HG03469 (cell line): ENCODE data around the gene TMEM259.
"Not testable (repeated sequence)": the region's sequence is repeated elsewhere in the genome, so short reads cannot be mapped to it uniquely, and the experiment has no call there.

Source experiments
- ATAC-seq: cut with Tn5 transposase; IDR thresholded peaks from one replicate; pipeline ENCODE4 v1.9.1; 2021; ENCODE audit warnings: mild to moderate bottlenecking, moderate library complexity, moderate number of reproducible peaks; ENCODE audit not compliant: unreplicated experiment

Gene TMEM259

DNA sequence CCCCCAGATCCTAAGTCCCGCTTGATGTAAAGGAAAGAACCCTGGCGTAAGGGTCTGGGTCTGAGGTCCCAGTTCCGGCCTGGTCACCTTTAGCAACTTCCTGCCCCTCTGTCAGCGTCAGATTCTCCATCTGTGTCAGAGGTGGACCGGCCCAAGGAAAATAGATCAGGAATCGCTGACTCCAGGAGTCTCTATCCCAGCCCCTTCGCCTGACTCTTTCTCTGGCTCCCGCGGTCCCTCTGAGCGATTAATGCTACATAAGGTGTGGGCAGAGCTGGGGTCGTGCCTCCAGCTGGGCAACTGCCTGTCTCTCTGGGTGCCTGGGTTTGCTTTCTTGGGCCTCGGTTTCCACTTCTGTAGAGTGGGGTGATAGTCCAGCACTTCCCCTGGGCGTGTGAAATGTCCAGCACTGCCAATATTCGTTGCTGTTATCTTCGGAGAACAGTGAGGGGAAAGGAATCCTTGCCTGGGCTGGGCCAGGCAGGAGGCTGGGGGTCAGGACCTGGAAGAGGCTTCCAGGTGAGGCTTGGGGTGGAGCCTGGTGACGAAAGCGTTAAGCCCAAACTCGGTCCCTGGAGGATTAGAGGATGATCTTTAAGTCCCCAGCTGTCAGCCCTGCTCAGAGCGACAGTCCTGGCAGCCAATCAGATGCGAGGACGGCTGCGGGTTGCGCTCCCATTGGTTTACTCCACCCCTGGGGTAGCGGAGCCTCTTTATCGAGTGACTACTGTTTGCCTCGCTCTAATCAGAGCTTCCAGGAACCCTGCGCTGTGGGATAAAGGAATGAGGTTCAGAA, 19.8 kb upstream of the TMEM259 start:
- no peak for ATAC-seq

- ATAC-seq = peak; percentile 52
Observed at GRCh38 chr19:1039646-1040475, 18.9 kb upstream of the TMEM259 start, which contains the start of gene ABCA7. ABCA7 (plus strand) TSS chr19:1040107; CDS start chr19:1041362, 1,255 bp downstream.

- ATAC-seq = no peak
Observed at GRCh38 chr19:1038978-1039645, 18.2 kb upstream of the TMEM259 start.

GRCh38 chr19:1037621-1038064, 16.7 kb upstream of the TMEM259 start:
- ATAC-seq = no peak

- ATAC-seq = no peak
Observed at GRCh38 chr19:1035998-1036621, 15.2 kb upstream of the TMEM259 start.

DNA sequence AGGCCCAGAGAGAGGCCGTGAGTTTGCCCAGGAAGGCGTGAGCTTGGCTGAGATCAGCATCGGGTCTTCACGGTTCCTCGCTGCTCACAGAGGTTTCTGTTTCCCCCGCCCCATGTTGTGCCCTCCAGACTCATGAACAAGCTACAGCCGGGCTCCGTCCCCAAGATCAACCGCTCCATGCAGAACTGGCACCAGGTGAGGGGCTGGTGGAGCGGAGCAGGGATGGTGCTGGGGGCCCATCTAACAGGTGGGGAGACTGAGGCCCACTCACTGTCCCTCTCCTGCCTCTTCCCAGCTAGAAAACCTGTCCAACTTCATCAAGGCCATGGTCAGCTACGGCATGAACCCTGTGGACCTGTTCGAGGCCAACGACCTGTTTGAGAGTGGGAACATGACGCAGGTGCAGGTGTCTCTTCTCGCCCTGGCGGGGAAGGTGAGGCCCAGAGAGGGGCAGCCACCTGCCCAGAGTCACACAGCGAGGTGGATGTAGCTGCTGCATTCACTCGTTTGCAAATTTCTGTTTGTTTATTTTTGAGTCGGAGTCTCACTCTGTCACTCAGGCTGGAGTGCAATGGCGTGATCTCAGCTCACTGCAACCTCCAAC, 11.4 kb upstream of the TMEM259 start:
- no peak for ATAC-seq

DNA sequence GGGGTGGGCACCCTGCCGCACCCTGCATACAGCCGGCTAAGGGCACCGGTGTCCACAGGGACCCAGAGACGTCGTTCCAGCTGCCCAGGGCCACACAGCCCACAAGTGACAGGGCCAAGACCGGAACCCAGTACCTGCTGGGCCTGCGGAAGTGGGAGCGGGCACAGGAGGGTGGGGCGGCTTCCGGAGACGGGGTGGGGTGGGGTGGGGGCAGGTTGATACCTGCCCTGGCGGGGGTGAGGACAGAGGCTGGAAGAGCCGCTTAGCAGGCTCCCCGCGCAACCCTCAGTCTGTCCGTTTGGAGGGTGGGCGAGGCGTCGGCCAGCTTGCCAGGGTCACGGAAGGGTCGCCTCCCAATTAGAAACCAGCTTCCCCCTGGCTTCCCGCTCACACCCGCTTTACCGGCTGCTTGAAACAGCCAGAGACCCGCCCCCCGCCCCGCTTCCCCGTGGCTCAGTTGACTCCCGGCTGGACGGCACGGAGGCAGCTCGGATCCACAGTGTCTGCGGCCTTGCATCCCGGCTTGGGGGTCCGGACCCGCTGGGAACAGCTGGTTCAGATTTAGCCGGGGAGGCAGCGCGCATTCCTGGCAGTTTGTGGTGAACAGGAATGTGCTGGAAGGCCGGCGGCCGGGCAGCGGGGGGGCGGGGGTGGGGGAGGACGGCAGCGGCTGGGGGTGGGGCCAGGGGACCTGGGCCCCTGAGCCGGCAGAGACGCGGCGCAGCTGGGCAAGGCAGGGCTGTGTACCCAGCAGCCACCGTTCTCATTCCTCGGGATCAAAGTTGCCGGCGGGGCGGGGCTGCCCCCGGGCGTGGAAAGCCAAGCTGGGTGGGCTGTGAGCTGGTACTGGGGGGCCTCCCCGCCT, 7.4 kb upstream of the TMEM259 start:
- ATAC-seq = no peak

DNA sequence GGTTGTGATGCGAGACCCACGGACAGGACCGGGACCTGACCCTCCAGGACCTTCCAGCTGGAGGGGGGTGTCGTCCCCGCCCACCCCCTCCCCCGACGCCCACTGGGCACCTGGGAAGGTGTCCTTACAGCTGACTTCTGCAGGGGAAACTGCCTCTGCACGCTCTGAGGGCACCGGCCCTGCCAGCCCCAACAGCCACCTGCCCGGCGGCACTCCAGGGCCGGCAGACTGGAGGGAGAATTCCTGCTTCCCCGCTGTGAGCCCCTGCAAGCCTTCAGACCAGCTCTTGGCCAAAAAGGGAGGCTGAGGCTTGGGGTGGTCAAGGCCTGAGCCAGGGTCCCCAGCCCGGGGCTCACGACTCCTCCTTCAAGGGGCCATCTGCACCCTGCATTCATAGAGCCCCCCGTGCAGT, 6.7 kb upstream of the TMEM259 start:
- ATAC-seq = no peak

DNA sequence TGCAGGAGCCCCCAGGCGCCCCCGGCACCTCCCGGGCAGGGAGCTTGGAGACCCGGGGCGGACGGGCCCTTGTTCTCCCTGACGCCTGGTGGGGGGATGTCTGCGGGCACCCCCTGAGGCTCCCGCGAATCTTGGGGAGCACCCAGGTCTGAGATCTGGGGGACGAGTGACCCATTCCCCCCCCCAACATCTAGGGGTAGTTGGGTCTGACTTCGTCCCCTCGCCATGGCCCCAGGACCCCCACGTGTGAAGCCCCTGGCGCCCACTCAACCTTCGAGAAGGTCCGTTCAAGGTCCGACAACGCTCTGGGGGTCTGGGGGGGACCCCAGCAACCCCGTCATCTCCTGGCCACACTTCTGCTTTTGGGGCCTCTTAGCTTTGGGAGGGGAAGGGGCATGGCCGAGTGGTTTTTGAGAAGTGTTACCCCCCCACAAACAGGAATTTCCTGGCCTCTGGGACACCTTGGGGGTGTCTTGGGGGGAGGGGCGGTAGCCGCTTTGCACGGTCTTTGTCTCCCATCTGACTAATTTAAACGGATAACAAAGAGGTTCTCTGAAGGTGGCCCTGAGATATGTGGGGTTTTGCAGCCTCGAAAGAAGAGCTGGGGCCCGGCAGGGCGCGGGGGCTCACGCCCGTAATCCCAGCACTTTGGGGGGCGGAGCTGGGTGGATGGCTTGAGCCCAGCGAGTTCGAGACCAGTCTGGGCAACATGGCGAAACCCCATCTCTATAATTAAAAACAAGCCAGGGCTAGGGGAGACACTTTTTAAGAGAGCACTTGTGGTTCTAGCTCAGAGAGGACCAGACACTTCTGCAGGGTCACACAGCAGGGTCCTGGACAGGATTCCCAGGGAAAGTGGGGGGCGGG, 6.1 kb upstream of the TMEM259 start:
- no peak for ATAC-seq

DNA sequence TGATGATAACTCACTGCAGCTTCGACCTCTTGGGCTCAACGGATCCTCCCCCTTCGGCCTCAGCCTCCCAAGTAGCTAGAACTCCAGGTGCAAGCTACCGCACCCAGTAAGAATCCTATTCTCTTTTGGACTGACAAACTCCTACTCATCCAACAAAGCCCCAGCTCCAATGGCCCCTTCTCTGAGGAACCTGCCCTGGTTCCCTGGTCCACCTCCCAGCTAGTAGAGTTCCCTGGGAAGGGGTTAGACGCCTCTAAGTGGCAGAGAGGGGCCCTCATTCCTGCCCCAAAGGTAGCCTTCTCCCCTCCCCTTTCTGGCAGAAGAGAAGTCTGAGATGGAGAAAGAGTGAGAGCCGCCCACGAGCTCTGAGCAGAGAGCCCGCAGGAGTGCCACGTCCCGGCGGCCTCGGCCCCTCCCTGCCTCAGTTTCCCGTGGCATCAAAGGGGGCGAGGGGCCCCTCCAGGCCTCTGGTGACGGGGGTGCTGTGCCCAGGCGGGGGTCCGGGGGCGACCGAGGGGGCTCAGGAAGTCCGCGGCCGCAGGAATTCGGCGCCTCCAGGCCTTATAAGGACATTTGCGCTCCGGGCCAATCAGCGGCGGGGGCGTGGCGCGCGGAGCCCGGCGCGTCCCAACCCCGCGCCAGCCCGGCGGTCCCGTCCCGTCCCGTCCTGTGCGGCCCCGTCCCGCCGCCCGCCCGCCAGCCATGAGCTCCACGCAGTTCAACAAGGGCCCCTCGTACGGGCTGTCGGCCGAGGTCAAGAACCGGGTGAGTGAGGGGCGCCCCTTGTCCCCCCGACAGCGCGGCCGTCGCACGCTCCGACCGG, 5.2 kb upstream of the TMEM259 start, which contains the start of gene CNN2:
TSS of gene CNN2 (plus strand) at position 649 of the 823 bp plus-strand sequence. CDS start at position 703, 54 bp downstream.
- ATAC-seq = peak; percentile 34

GRCh38 chr19:1025080-1025479, 4.2 kb upstream of the TMEM259 start:
- not testable (repeated sequence) for ATAC-seq

GRCh38 chr19:1023883-1024188, 2.9 kb upstream of the TMEM259 start:
- ATAC-seq = not testable (repeated sequence)

DNA sequence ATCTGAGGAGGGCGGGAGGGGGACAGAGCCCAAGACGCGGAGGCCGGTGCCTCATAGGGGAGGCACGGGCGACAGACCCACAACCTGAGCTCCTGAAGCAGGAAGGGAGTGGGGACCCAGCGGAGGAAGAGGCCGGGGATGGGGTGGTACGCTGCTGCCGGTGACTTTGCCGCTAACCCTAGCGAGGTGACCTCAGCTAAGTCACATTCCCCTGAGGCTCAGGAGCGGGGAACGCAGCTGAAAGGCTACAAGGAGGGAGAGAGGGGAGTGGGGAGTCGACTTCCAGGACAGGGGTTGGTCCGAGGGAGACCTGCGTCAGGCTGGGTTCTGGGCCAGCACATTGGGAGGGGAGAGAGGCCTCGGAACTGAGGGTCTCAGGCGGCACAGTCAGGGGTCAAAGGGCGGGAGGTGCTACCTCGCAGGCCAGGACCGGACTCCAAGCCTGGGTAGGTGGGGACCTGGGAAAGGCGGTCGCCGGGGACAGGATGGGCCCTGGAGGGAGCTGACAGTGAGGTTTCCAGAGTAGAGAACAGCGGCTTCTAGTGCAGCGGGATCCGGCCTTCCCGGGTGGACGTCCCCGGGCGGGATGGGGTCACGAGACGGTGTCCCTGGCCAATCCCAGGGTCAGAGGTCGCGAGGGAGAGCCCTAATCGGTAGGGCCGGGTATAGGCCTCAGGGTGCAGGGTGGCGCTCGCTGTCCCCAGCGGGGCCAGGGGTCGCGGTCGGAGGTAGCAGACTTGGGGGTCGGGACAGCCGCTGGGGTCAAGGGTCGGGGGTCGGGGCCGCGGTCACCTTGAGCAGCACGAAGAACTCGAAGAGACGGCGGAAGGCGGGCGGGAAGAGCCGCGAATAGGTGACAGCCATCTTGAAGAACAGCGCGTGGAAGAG, 699 bp downstream of the TMEM259 start:
- no peak for ATAC-seq

- ATAC-seq = no peak
Observed at GRCh38 chr19:1019616-1019961, 1.3 kb downstream of the TMEM259 start.

- no peak for ATAC-seq
Observed at GRCh38 chr19:1018932-1019615, 1.8 kb downstream of the TMEM259 start.

DNA sequence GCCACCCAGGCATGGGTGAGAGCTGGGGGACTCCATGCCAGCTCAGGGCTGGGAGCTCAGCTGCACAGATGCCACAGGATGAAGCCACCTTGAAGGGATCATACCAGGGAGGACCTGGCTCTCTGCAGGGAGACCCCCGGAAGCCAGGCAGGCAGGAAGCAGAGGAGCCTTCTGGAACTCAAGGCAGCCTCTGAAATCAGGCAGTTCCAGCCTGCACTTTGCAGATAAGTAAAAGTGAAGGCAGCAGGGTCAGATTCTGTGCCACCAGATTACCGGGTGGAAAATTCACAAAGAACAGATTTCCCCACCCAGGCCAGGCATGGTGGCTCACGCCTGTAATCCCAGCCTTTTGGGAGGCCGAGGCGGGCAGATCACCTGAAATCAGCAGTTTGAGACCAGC, 2.5 kb downstream of the TMEM259 start:
- ATAC-seq = no peak
